HG03521 (cell line): Measurements from ENCODE around the gene CDK19.
"Not testable (repeated sequence)": the region's sequence is repeated elsewhere in the genome, so short reads cannot be mapped to it uniquely, and the experiment has no call there.

Source experiments
- ATAC-seq: cut with Tn5 transposase; IDR thresholded peaks from one replicate; pipeline ENCODE4 v1.9.1; 2021; ENCODE audit warnings: mild to moderate bottlenecking, moderate library complexity; ENCODE audit not compliant: unreplicated experiment

The CDK19 gene

GRCh38 chr6:110633731-110634213, 181.5 kb downstream of the CDK19 start:
- no peak for ATAC-seq

GRCh38 chr6:110629153-110629552, 186.1 kb downstream of the CDK19 start:
- no peak for ATAC-seq

GRCh38 chr6:110628330-110628729, 186.9 kb downstream of the CDK19 start:
- no peak for ATAC-seq

GRCh38 chr6:110626442-110626841, 188.8 kb downstream of the CDK19 start:
- ATAC-seq = no peak

GRCh38 chr6:110625883-110626282, 189.4 kb downstream of the CDK19 start:
- ATAC-seq = no peak

- ATAC-seq = no peak
Observed at GRCh38 chr6:110622912-110623578, 192.2 kb downstream of the CDK19 start.

- no peak for ATAC-seq
Observed at GRCh38 chr6:110621061-110621460, 194.2 kb downstream of the CDK19 start.

GRCh38 chr6:110620065-110620464, 195.2 kb downstream of the CDK19 start:
- no peak for ATAC-seq

- ATAC-seq = no peak
Observed at GRCh38 chr6:110619275-110619908, 195.9 kb downstream of the CDK19 start.

- ATAC-seq = no peak
Observed at GRCh38 chr6:110618591-110619267, 196.5 kb downstream of the CDK19 start.

GRCh38 chr6:110617057-110617456, 198.2 kb downstream of the CDK19 start:
- peak; percentile 58 for ATAC-seq

GRCh38 chr6:110615722-110616121, 199.5 kb downstream of the CDK19 start:
- no peak for ATAC-seq

- ATAC-seq = no peak
Observed at GRCh38 chr6:110614586-110614985, 200.7 kb downstream of the CDK19 start.

GRCh38 chr6:110614106-110614505, 201.2 kb downstream of the CDK19 start:
- no peak for ATAC-seq

- no peak for ATAC-seq
Observed at GRCh38 chr6:110613356-110613755, 201.9 kb downstream of the CDK19 start.

- no peak for ATAC-seq
Observed at GRCh38 chr6:110612298-110612697, 203.0 kb downstream of the CDK19 start.

GRCh38 chr6:110609101-110609500, 206.2 kb downstream of the CDK19 start:
- ATAC-seq = no peak

- no peak for ATAC-seq
Observed at GRCh38 chr6:110608151-110608550, 207.1 kb downstream of the CDK19 start.

GRCh38 chr6:110606151-110606550, 209.1 kb downstream of the CDK19 start:
- no peak for ATAC-seq

- ATAC-seq = not testable (repeated sequence)
Observed at GRCh38 chr6:110600640-110601039, 214.6 kb downstream of the CDK19 start.

- ATAC-seq = no peak
Observed at GRCh38 chr6:110597761-110598160, 217.5 kb downstream of the CDK19 start.

- ATAC-seq = no peak
Observed at GRCh38 chr6:110596354-110596753, 218.9 kb downstream of the CDK19 start.
